Neural cell (in vitro differentiated cells): Measurements from ENCODE around the gene PRRG3. TPM values are rescaled to one million over a fixed set of nuclear protein-coding genes. Genes with fewer than 3 reads are reported as not detected.
A peak's percentile ranks its signal among the peaks of the same experiment; 100 is the strongest.

Experiments
- H2AFZ ChIP-seq: fragments of 200-600, 300-800 bp; sonication (generic), shearing (Covaris generic); 2 replicates; pipeline ENCODE4 v1.6.0; 2014; ENCODE audit warnings: low read depth, mild to moderate bottlenecking, antibody characterized with exemption, low read length, moderate library complexity
- H3F3A ChIP-seq: fragments of 200-600 bp; shearing (Covaris generic); 2 replicates; pipeline ENCODE4 v1.6.1; 2016; ENCODE audit warnings: mild to moderate bottlenecking, moderate library complexity, mixed read lengths, antibody characterized with exemption, low read length; ENCODE audit not compliant: insufficient read depth, poor library complexity, severe bottlenecking
- H3K27ac ChIP-seq: fragments of 200-600, 300-800 bp; sonication (generic), shearing (Covaris generic); 2 replicates; pipeline ENCODE4 v1.5.1; 2014; ENCODE audit warnings: mild to moderate bottlenecking, low read length, moderate library complexity
- H3K27me3 ChIP-seq: fragments of 300-800, 200-600 bp; sonication (generic), shearing (Covaris generic); 2 replicates; pipeline ENCODE4 v1.6.0; 2014; ENCODE audit warnings: mild to moderate bottlenecking, low read depth, low read length, moderate library complexity; ENCODE audit not compliant: insufficient read depth
- H3K36me3 ChIP-seq: fragments of 300-800, 200-600 bp; sonication (generic), shearing (Covaris generic); 2 replicates; pipeline ENCODE4 v1.5.1; 2014; ENCODE audit warnings: mild to moderate bottlenecking, antibody characterized with exemption, low read length, moderate library complexity; ENCODE audit not compliant: insufficient read depth
- H3K4me2 ChIP-seq: fragments of 300-800, 200-600 bp; sonication (generic), shearing (Covaris generic); 2 replicates; pipeline ENCODE4 v1.6.0; 2014; ENCODE audit warnings: mild to moderate bottlenecking, low read length
- H3K4me3 ChIP-seq: fragments of 300-800, 200-600 bp; sonication (generic), shearing (Covaris generic); 2 replicates; pipeline ENCODE4 v1.5.1; 2014; ENCODE audit warnings: mild to moderate bottlenecking, low read length, moderate library complexity
- H3K79me2 ChIP-seq: fragments of 200-600 bp; shearing (Covaris generic); replicated peaks from 2 replicates; pipeline ENCODE4 v1.6.0; 2014; ENCODE audit warnings: mild to moderate bottlenecking, low read length, moderate library complexity; ENCODE audit not compliant: insufficient read depth
- H3K9ac ChIP-seq: fragments of 300-800, 200-600 bp; sonication (generic), shearing (Covaris generic); 2 replicates; pipeline ENCODE4 v1.6.1; 2016; ENCODE audit warnings: mild to moderate bottlenecking, low read length, mixed read lengths
- H3K9me2 ChIP-seq: fragments of 200-600 bp; shearing (Covaris generic); 2 replicates; pipeline ENCODE4 v1.6.1; 2016; ENCODE audit warnings: mild to moderate bottlenecking, low read length, mixed read lengths; ENCODE audit not compliant: insufficient read depth
- H3K9me3 ChIP-seq: fragments of 200-600, 300-800 bp; sonication (generic), shearing (Covaris generic); 2 replicates; pipeline ENCODE4 v1.6.1; 2016; ENCODE audit warnings: mild to moderate bottlenecking, mixed run types, low read length, moderate library complexity, mixed read lengths
- H4K20me1 ChIP-seq: fragments of 200-600 bp; shearing (Covaris generic); 2 replicates; pipeline ENCODE4 v1.6.1; 2016; ENCODE audit warnings: mild to moderate bottlenecking, mixed run types; ENCODE audit not compliant: insufficient read depth
- EP300 ChIP-seq: fragments of 450-650 bp; conservative IDR thresholded peaks from 2 replicates; pipeline ENCODE4 v1.6.1; 2014; ENCODE audit warnings: antibody characterized with exemption, mild to moderate bottlenecking, moderate library complexity; ENCODE audit not compliant: poor library complexity, severe bottlenecking
- EZH2 ChIP-seq: fragments of 200-600, 300-800 bp; shearing (Covaris generic), sonication (generic); IDR thresholded peaks from 2 replicates; pipeline ENCODE4 v1.6.1; 2014; ENCODE audit warnings: antibody characterized with exemption, low read length, borderline replicate concordance, mild to moderate bottlenecking; ENCODE audit not compliant: insufficient read depth, poor library complexity, severe bottlenecking
- MXI1 ChIP-seq: fragments of 450-650 bp; conservative IDR thresholded peaks from 2 replicates; pipeline ENCODE4 v1.6.1; 2014; ENCODE audit warnings: antibody characterized with exemption, mild to moderate bottlenecking; ENCODE audit not compliant: poor library complexity, severe bottlenecking
- POLR2AphosphoS5 ChIP-seq: IDR thresholded peaks from 2 replicates; pipeline ENCODE4 v1.6.1; 2012
- RAD21 ChIP-seq: fragments of 450-650 bp; conservative IDR thresholded peaks from 2 replicates; pipeline ENCODE4 v1.6.1; 2014; ENCODE audit warnings: antibody characterized with exemption, mild to moderate bottlenecking, moderate library complexity
- REST ChIP-seq: IDR thresholded peaks from 2 replicates; pipeline ENCODE4 v1.6.1; 2012; ENCODE audit warnings: borderline replicate concordance
- SMC3 ChIP-seq: fragments of 450-650 bp; conservative IDR thresholded peaks from 2 replicates; pipeline ENCODE4 v1.6.1; 2014; ENCODE audit warnings: antibody characterized with exemption, mild to moderate bottlenecking, moderate library complexity; ENCODE audit not compliant: poor library complexity
- TAF1 ChIP-seq: IDR thresholded peaks from 2 replicates; pipeline ENCODE4 v1.6.1; 2012; ENCODE audit warnings: low read depth
- polyA plus RNA-seq: library from polyadenylated mRNA; depleted of rRNA; stranded (reverse); fragments of >200 nt; gene quantifications from 2 replicates; pipeline ENCODE4 v1.2.3, GENCODE V29; 2014
- TF ChIP-seq, protein P1 (sequence below): fragments of 450-650 bp; IDR thresholded peaks from 2 replicates; pipeline ENCODE4 v1.5.1; 2014; ENCODE audit warnings: antibody characterized with exemption, mild to moderate bottlenecking, moderate library complexity; ENCODE audit not compliant: poor library complexity, severe bottlenecking

Gene PRRG3
- polyA plus RNA-seq, 1 donor from 2014 or later = not detected

GRCh38 chrX:151752847-151753246 is 57.6 kb downstream of the PRRG3 start:
- Histone ChIP-seq H3K4me3 (no peak overlapping the region), H3K27me3 (no peaks in the 10 kb centered on the region), H3K4me2 (no peak overlapping the region), H2AFZ (no peak overlapping the region), H3K27ac (no peak overlapping the region), H4K20me1 (no peaks in the 10 kb centered on the region), H3K9me2 (no peaks in the 10 kb centered on the region), H3K9ac (no peak overlapping the region), H3K9me3 (no peaks in the 10 kb centered on the region), H3K79me2 (no peaks in the 10 kb centered on the region), H3K36me3 (no peaks in the 10 kb centered on the region), H3F3A (no peaks in the 10 kb centered on the region)
- TF ChIP-seq EZH2 (no peak), TAF1 (no peak), MXI1 (no peak), POLR2AphosphoS5 (no peak), REST (no peak), RAD21 (no peak), SMC3 (no peak), EP300 (no peak)
- TF ChIP-seq, protein P1, sequence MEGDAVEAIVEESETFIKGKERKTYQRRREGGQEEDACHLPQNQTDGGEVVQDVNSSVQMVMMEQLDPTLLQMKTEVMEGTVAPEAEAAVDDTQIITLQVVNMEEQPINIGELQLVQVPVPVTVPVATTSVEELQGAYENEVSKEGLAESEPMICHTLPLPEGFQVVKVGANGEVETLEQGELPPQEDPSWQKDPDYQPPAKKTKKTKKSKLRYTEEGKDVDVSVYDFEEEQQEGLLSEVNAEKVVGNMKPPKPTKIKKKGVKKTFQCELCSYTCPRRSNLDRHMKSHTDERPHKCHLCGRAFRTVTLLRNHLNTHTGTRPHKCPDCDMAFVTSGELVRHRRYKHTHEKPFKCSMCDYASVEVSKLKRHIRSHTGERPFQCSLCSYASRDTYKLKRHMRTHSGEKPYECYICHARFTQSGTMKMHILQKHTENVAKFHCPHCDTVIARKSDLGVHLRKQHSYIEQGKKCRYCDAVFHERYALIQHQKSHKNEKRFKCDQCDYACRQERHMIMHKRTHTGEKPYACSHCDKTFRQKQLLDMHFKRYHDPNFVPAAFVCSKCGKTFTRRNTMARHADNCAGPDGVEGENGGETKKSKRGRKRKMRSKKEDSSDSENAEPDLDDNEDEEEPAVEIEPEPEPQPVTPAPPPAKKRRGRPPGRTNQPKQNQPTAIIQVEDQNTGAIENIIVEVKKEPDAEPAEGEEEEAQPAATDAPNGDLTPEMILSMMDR = no peak

- no peaks in the 10 kb centered on the region for H3K9me2 ChIP-seq
- no peak overlapping the region for H3K4me2 ChIP-seq
- H3K79me2 ChIP-seq = no peaks in the 10 kb centered on the region
- no peaks in the 10 kb centered on the region for H4K20me1 ChIP-seq
- no peak overlapping the region for H3K9ac ChIP-seq
- no peaks in the 10 kb centered on the region for H3K9me3 ChIP-seq
- H3K4me3 ChIP-seq = no peak overlapping the region
- H2AFZ ChIP-seq = no peak overlapping the region
- H3K27me3 ChIP-seq = no peaks in the 10 kb centered on the region
- H3K36me3 ChIP-seq = no peaks in the 10 kb centered on the region
- TF ChIP-seq TAF1 (no peak), MXI1 (no peak), POLR2AphosphoS5 (no peak), EP300 (no peak), SMC3 (peak; percentile 84), EZH2 (no peak), RAD21 (peak; percentile 88), REST (no peak)
- TF ChIP-seq, protein P1 = peak; percentile 82
- H3F3A ChIP-seq = no peaks in the 10 kb centered on the region
- H3K27ac ChIP-seq = no peak overlapping the region
Measured at GRCh38 chrX:151753313-151754046, 58.2 kb downstream of the PRRG3 start.
